ENCODE data around the gene SIPA1L3.

- TF ChIP-seq EP300 (IDR thresholded peaks at IDR 0.05), result no peak
- no peak for TF ChIP-seq CTCF (IDR thresholded peaks at IDR 0.05)
- no peak for TF ChIP-seq POLR2A (IDR thresholded peaks at IDR 0.05)
Measured at GRCh38 chr19:38206928-38207327, 299.9 kb downstream of the SIPA1L3 start.
